Endothelial cell of umbilical vein (primary cell): Measurements from ENCODE around the gene UBE2E1. TPM values are rescaled to one million over a fixed set of nuclear protein-coding genes. Genes with fewer than 3 reads are reported as not detected.

Source experiments
- BruUV-seq: library from RNA; stranded (reverse); fragments of 400-500 nt; replicated peaks from 2 replicates; lab custom pipeline; 2021; lab: Mats Ljungman, UMichigan
- CTCF ChIA-PET: fragments of 300-600, 350-600 bp; sonication (Branson Sonifier 250); formaldehyde crosslinking; loops from one replicate; lab custom pipeline; 2021; ENCODE audit warnings: antibody characterized with exemption, inconsistent platforms; lab: Charles Lee
- POLR2A ChIA-PET: fragments of 300-600, 350-600 bp; sonication (Branson Sonifier 250); formaldehyde crosslinking; loops from one replicate; lab custom pipeline; 2021; ENCODE audit warnings: antibody characterized with exemption, inconsistent platforms; lab: Charles Lee
- DNase-seq: peaks from one replicate; pipeline ENCODE4 v3.0.0-alpha.2; 2011; ENCODE audit warnings: low read depth, low spot score
- FAIRE-seq: peaks from 2 replicates; lab custom pipeline; 2011; peaks lifted over from hg19 to GRCh38; lab: Jason Lieb, UNC
- H2AFZ ChIP-seq: 2 replicates; pipeline ENCODE4 v1.6.0; 2012; ENCODE audit warnings: low read depth, low read length, control low read depth, inconsistent platforms
- H3K27ac ChIP-seq: 2 replicates; pipeline ENCODE4 v1.5.1; 2011; ENCODE audit warnings: low read depth, mild to moderate bottlenecking, control low read depth, low read length, moderate library complexity; ENCODE audit not compliant: insufficient read depth
- H3K27me3 ChIP-seq, 2 experiments: 2 replicates each; pipeline versions ENCODE4 v1.6.0 to v1.6.1; 2011; ENCODE audit warnings: low read length in 2 of 2, mixed read lengths in 1 of 2; ENCODE audit not compliant: control insufficient read depth in 2 of 2, insufficient read depth in 2 of 2
- H3K36me3 ChIP-seq, 2 experiments: 2 replicates in 1 of 2; 3 replicates in 1 of 2; pipeline ENCODE4 v1.5.1; 2011; ENCODE audit warnings: low read length in 2 of 2, mild to moderate bottlenecking in 1 of 2, moderate library complexity in 1 of 2; ENCODE audit not compliant: control insufficient read depth in 2 of 2, insufficient read depth in 2 of 2; ENCODE audit errors: extremely low read depth in 1 of 2
- H3K4me1 ChIP-seq: 3 replicates; pipeline ENCODE4 v1.5.1; 2011; ENCODE audit warnings: mild to moderate bottlenecking, low read length; ENCODE audit not compliant: control insufficient read depth, insufficient read depth; ENCODE audit errors: extremely low read depth
- H3K4me2 ChIP-seq: 2 replicates; pipeline ENCODE4 v1.6.1; 2011; ENCODE audit warnings: low read length, control low read depth, mixed read lengths; ENCODE audit not compliant: insufficient read depth
- H3K4me3 ChIP-seq, 3 experiments: fragments of 200-600 bp in 1 of 3; sonication (generic), shearing (Covaris generic) in 1 of 3; replicated peaks in 1 of 3; 2 replicates each; pipeline ENCODE4 v1.5.1; 2011 to 2016; ENCODE audit warnings: control low read depth in 3 of 3, low read length in 3 of 3, mild to moderate bottlenecking in 2 of 3, inconsistent platforms in 1 of 3, low read depth in 1 of 3, moderate library complexity in 1 of 3; ENCODE audit not compliant: insufficient read depth in 1 of 3
- H3K79me2 ChIP-seq: 2 replicates; pipeline ENCODE4 v1.6.0; 2012; ENCODE audit warnings: low read length, inconsistent platforms; ENCODE audit not compliant: control insufficient read depth, insufficient read depth
- H3K9ac ChIP-seq: replicated peaks from 2 replicates; pipeline ENCODE3; 2011; ENCODE audit warnings: low read length, control low read depth; ENCODE audit not compliant: insufficient read depth; ENCODE audit errors: extremely low read depth
- H3K9me1 ChIP-seq: replicated peaks from 3 replicates; pipeline ENCODE4 v1.6.0; 2011; ENCODE audit warnings: mild to moderate bottlenecking, low read length; ENCODE audit not compliant: control insufficient read depth, insufficient read depth; ENCODE audit errors: extremely low read depth
- H3K9me3 ChIP-seq: replicated peaks from 2 replicates; pipeline ENCODE4 v1.5.1; 2012; ENCODE audit warnings: low read length, inconsistent platforms; ENCODE audit not compliant: control insufficient read depth, insufficient read depth
- H4K20me1 ChIP-seq: replicated peaks from 2 replicates; pipeline ENCODE3; 2011; ENCODE audit warnings: mild to moderate bottlenecking, low read length; ENCODE audit not compliant: control insufficient read depth, insufficient read depth; ENCODE audit errors: extremely low read depth
- CTCF ChIP-seq, 2 donors: IDR thresholded peaks; 1 replicate in 1 of 2; 2 replicates in 1 of 2; pipeline ENCODE4 v1.5.1; 2011; ENCODE audit warnings: low read length in 2 of 2, mild to moderate bottlenecking in 2 of 2, moderate library complexity in 2 of 2, control low read depth in 1 of 2, inconsistent platforms in 1 of 2, low read depth in 1 of 2; ENCODE audit not compliant: insufficient read depth in 1 of 2; ENCODE audit errors: extremely low read depth in 1 of 2
- EZH2 ChIP-seq: IDR thresholded peaks from 2 replicates; pipeline ENCODE4 v1.6.1; 2012; ENCODE audit warnings: borderline replicate concordance, low read depth, mild to moderate bottlenecking, moderate library complexity, low read length, inconsistent platforms; ENCODE audit not compliant: severe bottlenecking
- FOS ChIP-seq: IDR thresholded peaks from 2 replicates; pipeline ENCODE4 v1.6.1; 2011; ENCODE audit warnings: mild to moderate bottlenecking, low read length, moderate library complexity, borderline replicate concordance; ENCODE audit not compliant: insufficient read depth
- GATA2 ChIP-seq: IDR thresholded peaks from 2 replicates; pipeline ENCODE4 v1.7.0; 2011; ENCODE audit warnings: low read depth, mild to moderate bottlenecking, moderate library complexity, mixed read lengths, low read length; ENCODE audit not compliant: insufficient read length, insufficient read depth
- JUN ChIP-seq: IDR thresholded peaks from 2 replicates; pipeline ENCODE4 v1.6.1; 2011; ENCODE audit warnings: borderline replicate concordance, low read depth; ENCODE audit not compliant: insufficient read length, insufficient read depth
- MAX ChIP-seq: IDR thresholded peaks from 2 replicates; pipeline ENCODE4 v1.6.1; 2011; ENCODE audit not compliant: insufficient read depth, insufficient read length
- MYC ChIP-seq: IDR thresholded peaks from one replicate; pipeline ENCODE4 v1.6.1; 2011; ENCODE audit warnings: mild to moderate bottlenecking, low read depth, low read length
- POLR2A ChIP-seq: IDR thresholded peaks from 2 replicates; pipeline ENCODE4 v1.6.1; 2012; ENCODE audit warnings: low read depth, mild to moderate bottlenecking, control low read depth, low read length
- POLR2AphosphoS5 ChIP-seq: IDR thresholded peaks from 2 replicates; pipeline ENCODE4 v1.6.1; 2012; ENCODE audit warnings: low read depth, mild to moderate bottlenecking, control low read depth, low read length, moderate library complexity; ENCODE audit not compliant: insufficient read depth
- dilution Hi-C: fragments of 300-500 bp; cut with MboI; formaldehyde crosslinking; loops from one replicate; pipeline ENCODE4 v1.15.0; 2019; ENCODE audit warnings: low sequenced_read_pairs; ENCODE audit not compliant: extremely low pct_ligation_motif_present
- intact Hi-C: fragments of 100-400 bp; cut with micrococcal nuclease; formaldehyde crosslinking; loops from one replicate; pipeline ENCODE4 v1.10.0; 2022
- polyA plus RNA-seq, 4 experiments: library from polyadenylated mRNA; depleted of rRNA in 3 of 4; stranded (reverse) in 3 of 4; unstranded in 1 of 4; fragments of >200 nt; gene quantifications; 2 replicates each; pipeline versions ENCODE4 v1.2.1 to v1.2.3, GENCODE V29; 2011 to 2012; ENCODE audit warnings: missing spikeins in 1 of 4
- total RNA-seq: library from RNA; stranded (reverse); gene quantifications from 2 replicates; pipeline ENCODE4 v1.2.3, GENCODE V29; 2021

Gene UBE2E1
- total and polyA plus RNA-seq, 2 donors (not counting 3 experiments of a cell fraction or from before 2014, with no cell fraction given), result 72.7 to 114 TPM

- Histone ChIP-seq H4K20me1 (peaks cover 7% of the 10 kb centered on the region), H3K36me3 (peaks cover 4 to 7% of the 10 kb centered on the region in 2 experiments), H3K4me3 (no peak overlapping the region), H3K4me2 (no peak overlapping the region), H3K9me3 (no peaks in the 10 kb centered on the region), H2AFZ (no peak overlapping the region), H3K9me1 (no peaks in the 10 kb centered on the region), H3K9ac (no peak overlapping the region), H3K79me2 (peaks cover 21% of the 10 kb centered on the region), H3K27me3 (no peaks in the 10 kb centered on the region), H3K27ac (no peak overlapping the region), H3K4me1 (peaks cover 15% of the 10 kb centered on the region)
- no TSS peak for BruUV-seq
- ChIA-PET CTCF (interaction anchor here (1.3 kb wide), 1 partner anchor 25 kb away, joined by 9 read pairs; no protein-coding TSS in a partner anchor), POLR2A (no interaction called here)
- FAIRE-seq, result no peak
- DNase-seq, result no peak
- dilution Hi-C loops (no loop called here), intact Hi-C loops (no loop called here)
- TF ChIP-seq EZH2 (no peak), GATA2 (no peak), MYC (no peak), CTCF (IDR thresholded peaks at IDR 0.05; ENCODE audit: extremely low read depth in 1 of 2, insufficient read depth in 1 of 2, low read depth in 1 of 2, low read length in 2 of 2) (no peak), POLR2A (no peak), POLR2AphosphoS5 (no peak), FOS (no peak), MAX (no peak), JUN (no peak)
Observed at GRCh38 chr3:23913873-23914743, 108.4 kb downstream of the UBE2E1 start.
